ENCODE measurements around the gene RPL28.

DNA sequence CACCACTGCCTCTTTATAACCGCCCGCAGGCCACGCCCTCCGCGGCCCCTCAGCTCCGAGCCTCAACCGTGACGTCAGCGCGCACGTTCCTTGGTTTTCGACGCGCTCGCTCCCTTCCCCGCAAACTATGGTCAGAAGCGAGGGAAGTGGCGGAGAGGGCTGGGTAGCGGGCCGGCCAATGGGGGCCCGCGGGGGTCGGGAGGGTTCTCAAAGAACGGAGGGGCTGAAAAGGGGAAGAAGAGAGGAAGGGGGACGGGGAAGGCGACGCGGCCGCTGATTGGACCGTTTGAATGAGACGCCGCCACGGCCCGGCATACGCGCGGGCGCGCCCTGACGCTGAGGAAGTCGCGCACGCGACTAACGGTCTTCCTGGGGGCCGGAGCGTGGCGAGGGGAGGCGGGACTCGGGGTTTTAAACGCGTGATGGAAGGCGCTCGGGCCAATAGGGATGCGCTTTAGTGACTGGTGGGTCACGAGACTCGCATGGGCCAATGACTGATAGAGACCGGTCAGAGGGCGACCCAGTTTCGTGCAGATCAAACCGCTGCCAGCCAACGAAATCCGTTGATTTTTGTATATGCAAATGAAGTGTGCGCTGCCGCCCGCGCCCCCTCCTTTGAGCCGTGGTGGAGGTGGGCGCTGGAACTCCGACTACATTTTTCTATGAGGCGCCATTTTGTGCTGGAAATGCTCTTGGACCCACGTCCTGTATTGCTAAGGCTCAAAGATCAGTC, 22.2 kb downstream of the RPL28 start:
- peak in 1 of 3 donors; percentile 87 for TF ChIP-seq POLR2A (IDR thresholded peaks at IDR 0.05)
- no peak for TF ChIP-seq CTCF (IDR thresholded peaks at IDR 0.05)
